Nephron progenitor cell (in vitro differentiated cells): Measurements from ENCODE around the gene STIM2.

Source experiments
- DNase-seq: peaks from one replicate; pipeline ENCODE4 v3.0.0; 2021
- H3K27ac Mint-ChIP-seq: 2 replicates; pipeline ENCODE4 v1.8.0; 2021; ENCODE audit warnings: mild to moderate bottlenecking, moderate library complexity, mixed read lengths
- H3K27me3 Mint-ChIP-seq: 2 replicates; pipeline ENCODE4 v1.8.0; 2021; ENCODE audit warnings: mild to moderate bottlenecking, low read depth, mixed read lengths; ENCODE audit not compliant: poor library complexity
- H3K36me3 Mint-ChIP-seq: 2 replicates; pipeline ENCODE4 v1.8.0; 2021; ENCODE audit warnings: low read depth, mixed read lengths
- H3K4me1 Mint-ChIP-seq: 2 replicates; pipeline ENCODE4 v1.8.0; 2021; ENCODE audit warnings: mixed read lengths
- H3K4me3 Mint-ChIP-seq: 2 replicates; pipeline ENCODE4 v1.8.0; 2021; ENCODE audit warnings: mild to moderate bottlenecking, moderate library complexity, mixed read lengths
- H3K9me3 Mint-ChIP-seq: 2 replicates; pipeline ENCODE4 v1.8.0; 2021; ENCODE audit warnings: mild to moderate bottlenecking, moderate library complexity, mixed read lengths
- TF ChIP-seq, protein P1 (sequence below): fragments of 200-600 bp; sonication (generic); IDR thresholded peaks from 2 replicates; pipeline ENCODE4 v1.5.0; 2021; ENCODE audit warnings: antibody characterized with exemption

The STIM2 gene

DNA sequence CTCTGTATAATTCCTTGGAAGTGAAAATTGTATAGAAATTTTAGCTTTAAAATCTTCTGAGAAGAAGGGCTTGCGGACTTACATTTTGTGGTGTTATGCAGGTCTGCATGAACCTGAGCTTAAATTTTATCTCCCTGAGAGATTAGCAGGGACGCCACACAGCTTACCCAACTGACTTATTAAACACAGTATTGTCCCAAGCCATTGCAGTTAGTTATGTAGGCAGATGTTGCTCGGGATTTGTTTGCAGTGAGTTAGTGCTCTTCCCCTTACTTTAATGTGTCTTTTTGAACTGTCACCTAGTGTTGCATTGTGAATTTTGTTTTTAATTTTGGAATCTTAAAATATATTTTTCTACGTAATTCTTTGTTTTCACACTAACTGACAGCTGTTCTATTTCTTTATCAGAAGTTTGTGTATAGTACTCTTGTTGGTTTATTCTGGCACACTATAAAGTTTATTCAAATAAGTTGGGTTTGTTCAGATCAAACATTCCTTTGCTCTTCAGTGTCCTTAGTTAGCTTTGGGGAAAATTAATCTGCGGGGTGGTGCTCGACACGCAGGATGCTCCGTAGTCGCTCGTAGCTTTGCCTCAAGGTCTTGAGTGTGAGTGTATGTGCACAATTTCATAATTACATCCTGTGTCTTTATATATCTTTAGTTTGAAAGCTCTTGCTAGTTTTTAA is 145.4 kb downstream of the STIM2 start:
- no peak for DNase-seq
- no peaks in the 10 kb centered on the region for H3K36me3 Mint-ChIP-seq
- H3K9me3 Mint-ChIP-seq = no peaks in the 10 kb centered on the region
- no peak overlapping the region for H3K4me3 Mint-ChIP-seq
- no peak overlapping the region for H3K27ac Mint-ChIP-seq
- TF ChIP-seq, protein P1, sequence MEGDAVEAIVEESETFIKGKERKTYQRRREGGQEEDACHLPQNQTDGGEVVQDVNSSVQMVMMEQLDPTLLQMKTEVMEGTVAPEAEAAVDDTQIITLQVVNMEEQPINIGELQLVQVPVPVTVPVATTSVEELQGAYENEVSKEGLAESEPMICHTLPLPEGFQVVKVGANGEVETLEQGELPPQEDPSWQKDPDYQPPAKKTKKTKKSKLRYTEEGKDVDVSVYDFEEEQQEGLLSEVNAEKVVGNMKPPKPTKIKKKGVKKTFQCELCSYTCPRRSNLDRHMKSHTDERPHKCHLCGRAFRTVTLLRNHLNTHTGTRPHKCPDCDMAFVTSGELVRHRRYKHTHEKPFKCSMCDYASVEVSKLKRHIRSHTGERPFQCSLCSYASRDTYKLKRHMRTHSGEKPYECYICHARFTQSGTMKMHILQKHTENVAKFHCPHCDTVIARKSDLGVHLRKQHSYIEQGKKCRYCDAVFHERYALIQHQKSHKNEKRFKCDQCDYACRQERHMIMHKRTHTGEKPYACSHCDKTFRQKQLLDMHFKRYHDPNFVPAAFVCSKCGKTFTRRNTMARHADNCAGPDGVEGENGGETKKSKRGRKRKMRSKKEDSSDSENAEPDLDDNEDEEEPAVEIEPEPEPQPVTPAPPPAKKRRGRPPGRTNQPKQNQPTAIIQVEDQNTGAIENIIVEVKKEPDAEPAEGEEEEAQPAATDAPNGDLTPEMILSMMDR = no peak
- no peaks in the 10 kb centered on the region for H3K27me3 Mint-ChIP-seq
- H3K4me1 Mint-ChIP-seq = peaks cover 18% of the 10 kb centered on the region

DNA sequence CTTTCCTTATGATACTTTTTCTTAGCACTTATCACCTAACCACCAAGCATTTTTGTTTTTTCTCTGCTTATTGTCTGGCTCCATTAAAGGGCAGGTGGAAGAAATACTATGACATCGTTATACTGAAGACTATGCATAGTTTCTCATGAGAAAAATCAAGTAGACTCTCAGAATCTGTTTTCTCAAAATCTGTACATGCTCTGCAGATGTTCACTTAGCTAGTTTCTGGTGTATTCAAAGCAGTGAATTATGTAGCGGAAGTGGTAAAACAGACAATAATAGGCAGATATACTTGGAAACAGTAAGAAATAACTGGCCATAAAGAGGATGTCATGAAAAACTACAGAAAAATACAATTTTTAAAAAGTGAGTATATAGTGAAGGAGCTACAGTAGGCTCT is 146.0 kb downstream of the STIM2 start:
- Mint-ChIP-seq H3K27me3 (no peaks in the 10 kb centered on the region), H3K27ac (no peak overlapping the region), H3K36me3 (no peaks in the 10 kb centered on the region), H3K9me3 (no peaks in the 10 kb centered on the region), H3K4me1 (peaks cover 18% of the 10 kb centered on the region), H3K4me3 (no peak overlapping the region)
- DNase-seq = no peak
- TF ChIP-seq, protein P1 = no peak

- H3K36me3 Mint-ChIP-seq = no peaks in the 10 kb centered on the region
- no peaks in the 10 kb centered on the region for H3K9me3 Mint-ChIP-seq
- peak overlapping the region; percentile 91 for H3K27ac Mint-ChIP-seq
- peaks cover 18% of the 10 kb centered on the region for H3K4me1 Mint-ChIP-seq
- DNase-seq = no peak
- H3K4me3 Mint-ChIP-seq = no peak overlapping the region
- TF ChIP-seq, protein P1 = no peak
- H3K27me3 Mint-ChIP-seq = no peaks in the 10 kb centered on the region
These were observed 146.9 kb downstream of the STIM2 start for GRCh38 chr4:27007507-27007906.

GRCh38 chr4:27008679-27009078 is 148.0 kb downstream of the STIM2 start:
- TF ChIP-seq, protein P1 = no peak
- Mint-ChIP-seq H3K4me3 (no peak overlapping the region), H3K36me3 (no peaks in the 10 kb centered on the region), H3K27me3 (no peaks in the 10 kb centered on the region), H3K4me1 (peaks cover 7% of the 10 kb centered on the region), H3K27ac (no peak overlapping the region), H3K9me3 (no peaks in the 10 kb centered on the region)
- DNase-seq = no peak

GRCh38 chr4:27009539-27009938 is 148.9 kb downstream of the STIM2 start:
- H3K4me1 Mint-ChIP-seq = no peaks in the 10 kb centered on the region
- no peak for DNase-seq
- no peaks in the 10 kb centered on the region for H3K27me3 Mint-ChIP-seq
- TF ChIP-seq, protein P1 = no peak
- H3K36me3 Mint-ChIP-seq = no peaks in the 10 kb centered on the region
- no peaks in the 10 kb centered on the region for H3K9me3 Mint-ChIP-seq
- no peak overlapping the region for H3K4me3 Mint-ChIP-seq
- H3K27ac Mint-ChIP-seq = no peak overlapping the region

GRCh38 chr4:27010334-27010940 is 149.8 kb downstream of the STIM2 start:
- H3K9me3 Mint-ChIP-seq = no peaks in the 10 kb centered on the region
- peak; percentile 50 for DNase-seq
- TF ChIP-seq, protein P1 = peak; percentile 79
- H3K27me3 Mint-ChIP-seq = no peaks in the 10 kb centered on the region
- no peaks in the 10 kb centered on the region for H3K4me1 Mint-ChIP-seq
- H3K36me3 Mint-ChIP-seq = no peaks in the 10 kb centered on the region
- H3K4me3 Mint-ChIP-seq = no peak overlapping the region
- H3K27ac Mint-ChIP-seq = no peak overlapping the region
